NT2/D1 (cell line): Measurements from ENCODE around the gene ALKBH6.

Experiments
- DNase-seq: peaks from one replicate; pipeline ENCODE4 v3.0.0-alpha.2; 2011; ENCODE audit warnings: low read depth, low spot score
- H3K27me3 ChIP-seq: 2 replicates; pipeline ENCODE4 v1.6.0; 2011; ENCODE audit warnings: mild to moderate bottlenecking; ENCODE audit not compliant: insufficient read length, insufficient read depth
- H3K36me3 ChIP-seq: 2 replicates; pipeline ENCODE4 v1.6.1; 2011; ENCODE audit warnings: mild to moderate bottlenecking, low read length, mixed read lengths; ENCODE audit not compliant: insufficient read depth, insufficient read length
- H3K4me1 ChIP-seq: 2 replicates; pipeline ENCODE4 v1.5.1; 2011; ENCODE audit not compliant: insufficient read depth, insufficient read length
- H3K4me3 ChIP-seq: 2 replicates; pipeline ENCODE4 v1.5.1; 2011; ENCODE audit warnings: low read depth; ENCODE audit not compliant: insufficient read length
- H3K9ac ChIP-seq: 2 replicates; pipeline ENCODE4 v1.6.0; 2011; ENCODE audit warnings: low read depth; ENCODE audit not compliant: insufficient read length
- H3K9me3 ChIP-seq: 2 replicates; pipeline ENCODE4 v1.5.1; 2011; ENCODE audit warnings: mild to moderate bottlenecking, low read length; ENCODE audit not compliant: insufficient read depth
- SUZ12 ChIP-seq: IDR thresholded peaks from 2 replicates; pipeline ENCODE4 v1.6.1; 2011; ENCODE audit not compliant: insufficient read length, insufficient read depth; ENCODE audit errors: extremely low read depth
- YY1 ChIP-seq: IDR thresholded peaks from 2 replicates; pipeline ENCODE4 v1.6.1; 2011; ENCODE audit not compliant: insufficient read length, insufficient read depth
- ZNF274 ChIP-seq: IDR thresholded peaks from 2 replicates; pipeline ENCODE4 v1.6.1; 2011; ENCODE audit warnings: mild to moderate bottlenecking, low read depth, low read length

ALKBH6 gene

GRCh38 chr19:35995048-35995993, 18.7 kb downstream of the ALKBH6 start, which contains the start of gene SDHAF1:
Gene SDHAF1 (plus strand): TSS chr19:35995188. CDS start chr19:35995275, 87 bp downstream.
- DNase-seq, result peak; percentile 79
- H3K4me1 ChIP-seq, result peaks cover 9% of the 10 kb centered on the region

GRCh38 chr19:35993923-35994598, 20.0 kb downstream of the ALKBH6 start:
- Histone ChIP-seq H3K36me3 (peaks cover 10% of the 10 kb centered on the region), H3K4me3 (no peak overlapping the region), H3K9me3 (0 out of 2 replicates have a peak, but pooled peaks cover under 1% of the 10 kb centered on the region), H3K27me3 (no peaks in the 10 kb centered on the region), H3K9ac (peak overlapping the region; percentile 42), H3K4me1 (peaks cover 9% of the 10 kb centered on the region)
- no peak for TF ChIP-seq YY1
- no peak for TF ChIP-seq SUZ12
- TF ChIP-seq ZNF274, result no peak
- DNase-seq, result no peak

More at GRCh38 chr19:35995048-35995993, 18.7 kb downstream of the ALKBH6 start, which contains the start of gene SDHAF1:
- Histone ChIP-seq H3K4me3 (peak within 1 kb of the TSS; percentile 88), H3K9me3 (no peaks in the 10 kb centered on the region), H3K9ac (peak within 1 kb of the TSS; percentile 90), H3K27me3 (no peaks in the 10 kb centered on the region), H3K36me3 (peaks cover 12% of the 10 kb centered on the region)
- TF ChIP-seq YY1 (no peak), SUZ12 (no peak), ZNF274 (no peak)

GRCh38 chr19:35992907-35993765, 20.9 kb downstream of the ALKBH6 start:
- Histone ChIP-seq H3K4me1 (peaks cover 9% of the 10 kb centered on the region), H3K9me3 (peaks cover 5% of the 10 kb centered on the region; the same call in 1 of the 2 replicates), H3K36me3 (peaks cover 4% of the 10 kb centered on the region), H3K27me3 (no peaks in the 10 kb centered on the region), H3K9ac (no peak overlapping the region), H3K4me3 (no peak overlapping the region)
- DNase-seq, result no peak
- TF ChIP-seq YY1 (no peak), ZNF274 (no peak), SUZ12 (no peak)

GRCh38 chr19:35991731-35992450, 22.1 kb downstream of the ALKBH6 start:
- Histone ChIP-seq H3K27me3 (no peaks in the 10 kb centered on the region), H3K36me3 (no peaks in the 10 kb centered on the region), H3K4me1 (peaks cover 6% of the 10 kb centered on the region), H3K9ac (no peak overlapping the region), H3K4me3 (no peak overlapping the region), H3K9me3 (peaks cover 5% of the 10 kb centered on the region; the same call in 1 of the 2 replicates)
- TF ChIP-seq YY1, result no peak
- TF ChIP-seq SUZ12, result no peak
- TF ChIP-seq ZNF274, result no peak
- DNase-seq, result no peak

GRCh38 chr19:35990771-35991730, 23.0 kb downstream of the ALKBH6 start:
- Histone ChIP-seq H3K9ac (no peak overlapping the region), H3K36me3 (no peaks in the 10 kb centered on the region), H3K4me3 (no peak overlapping the region), H3K9me3 (peaks cover 5% of the 10 kb centered on the region; the same call in 1 of the 2 replicates), H3K4me1 (peaks cover 4% of the 10 kb centered on the region), H3K27me3 (peaks cover 6% of the 10 kb centered on the region)
- TF ChIP-seq YY1 (no peak), ZNF274 (no peak), SUZ12 (no peak)
- DNase-seq, result no peak
